Esophagus squamous epithelium (tissue), 4 donors: Measurements from ENCODE around the gene LAMA3.

Experiments used
- POLR2A ChIP-seq, 4 donors: fragments of 450-650 bp; IDR thresholded peaks; one replicate each; pipeline ENCODE4 v1.6.1; 2017; ENCODE audit warnings: antibody characterized with exemption in 4 of 4, mild to moderate bottlenecking in 4 of 4, moderate library complexity in 3 of 4
- TF ChIP-seq, protein P1 (sequence below), 6 experiments: fragments of 450-650 bp in 4 of 6; fragments of 200-600 bp in 2 of 6; sonication (generic) in 2 of 6; IDR thresholded peaks; one replicate each; pipeline ENCODE4 v1.5.1; 2016 to 2019; ENCODE audit warnings: antibody characterized with exemption in 6 of 6, mild to moderate bottlenecking in 4 of 6, moderate library complexity in 4 of 6

- TF ChIP-seq, protein P1, sequence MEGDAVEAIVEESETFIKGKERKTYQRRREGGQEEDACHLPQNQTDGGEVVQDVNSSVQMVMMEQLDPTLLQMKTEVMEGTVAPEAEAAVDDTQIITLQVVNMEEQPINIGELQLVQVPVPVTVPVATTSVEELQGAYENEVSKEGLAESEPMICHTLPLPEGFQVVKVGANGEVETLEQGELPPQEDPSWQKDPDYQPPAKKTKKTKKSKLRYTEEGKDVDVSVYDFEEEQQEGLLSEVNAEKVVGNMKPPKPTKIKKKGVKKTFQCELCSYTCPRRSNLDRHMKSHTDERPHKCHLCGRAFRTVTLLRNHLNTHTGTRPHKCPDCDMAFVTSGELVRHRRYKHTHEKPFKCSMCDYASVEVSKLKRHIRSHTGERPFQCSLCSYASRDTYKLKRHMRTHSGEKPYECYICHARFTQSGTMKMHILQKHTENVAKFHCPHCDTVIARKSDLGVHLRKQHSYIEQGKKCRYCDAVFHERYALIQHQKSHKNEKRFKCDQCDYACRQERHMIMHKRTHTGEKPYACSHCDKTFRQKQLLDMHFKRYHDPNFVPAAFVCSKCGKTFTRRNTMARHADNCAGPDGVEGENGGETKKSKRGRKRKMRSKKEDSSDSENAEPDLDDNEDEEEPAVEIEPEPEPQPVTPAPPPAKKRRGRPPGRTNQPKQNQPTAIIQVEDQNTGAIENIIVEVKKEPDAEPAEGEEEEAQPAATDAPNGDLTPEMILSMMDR (IDR thresholded peaks at IDR 0.05) = no peak
- TF ChIP-seq POLR2A (IDR thresholded peaks at IDR 0.05) = no peak
Measured at GRCh38 chr18:23855721-23856120, 166.5 kb downstream of the LAMA3 start.
